Activated naive CD8-positive, alpha-beta T cell treated with anti-CD3 and anti-CD28 coated beads, Interleukin-2, amount 50 U/mL, for 16 hours (primary cell): ENCODE measurements around the gene OR1M1.

Experiments
- DNase-seq: peaks from one replicate; pipeline ENCODE4 v3.0.0-alpha.2; 2020; ENCODE audit warnings: low read depth, low spot score

OR1M1 gene

GRCh38 chr19:9075064-9075949 is 11.6 kb upstream of the OR1M1 start:
- DNase-seq, result no peak

- DNase-seq, result no peak
Observed at GRCh38 chr19:9076901-9077300, 10.0 kb upstream of the OR1M1 start.

GRCh38 chr19:9078651-9079050 is 8.2 kb upstream of the OR1M1 start:
- no peak for DNase-seq

- no peak for DNase-seq
Observed at GRCh38 chr19:9107375-9107774, 20.5 kb downstream of the OR1M1 start, which contains the start of gene OR7G2. TSS of gene OR7G2 (minus strand) at chr19:9107475. CDS start at chr19:9103243, 4,232 bp downstream.

GRCh38 chr19:9109959-9110358 is 23.1 kb downstream of the OR1M1 start:
- DNase-seq, result no peak

GRCh38 chr19:9115307-9115813 is 28.5 kb downstream of the OR1M1 start, which contains the start of gene OR7G1:
TSS of gene OR7G1 (minus strand) at chr19:9115763. CDS start at chr19:9115763, 0 bp downstream.
- no peak for DNase-seq

GRCh38 chr19:9116547-9116946 is 29.7 kb downstream of the OR1M1 start:
- DNase-seq, result no peak

GRCh38 chr19:9126900-9127405 is 40.1 kb downstream of the OR1M1 start, which contains the start of gene OR7G3:
TSS of gene OR7G3 (minus strand) at chr19:9126950. CDS start at chr19:9126950, 0 bp downstream.
- no peak for DNase-seq

- DNase-seq, result no peak
Observed at GRCh38 chr19:9128171-9128570, 41.3 kb downstream of the OR1M1 start.

- no peak for DNase-seq
Observed at GRCh38 chr19:9130965-9131364, 44.1 kb downstream of the OR1M1 start.

- DNase-seq, result no peak
Observed at GRCh38 chr19:9132422-9132821, 45.6 kb downstream of the OR1M1 start.

- DNase-seq, result no peak
Observed at GRCh38 chr19:9139609-9140158, 52.8 kb downstream of the OR1M1 start.

- peak; percentile 81 for DNase-seq
Observed at GRCh38 chr19:9140159-9140874, 53.5 kb downstream of the OR1M1 start, which contains the start of gene ZNF317. TSS of gene ZNF317 (plus strand) at chr19:9140397. CDS start at chr19:9156017, 15,620 bp downstream.

- DNase-seq, result no peak
Observed at GRCh38 chr19:9144920-9145319, 58.1 kb downstream of the OR1M1 start.
